Measurements from ENCODE around the gene URB2. TPM values are rescaled to one million over a fixed set of nuclear protein-coding genes. Genes with fewer than 3 reads are reported as not detected.

URB2 gene
- total RNA-seq, result 7.5 TPM
- 3.7 TPM for polyA plus RNA-seq
- long read RNA-seq, donor 1, result 0 reads
- long read RNA-seq, donor 2, result 0 reads
- long read RNA-seq, donor 3, result 0 reads
- long read RNA-seq, donor 4, result 0 reads
- long read RNA-seq, donor 5, full-length matches to known transcripts, result 1 of 1 reads
- long read RNA-seq, donor 5, partial matches to known transcripts, result 0 of 1 reads
- long read RNA-seq, donor 5, other reads (novel, unspliced or antisense), result 0 of 1 reads
- long read RNA-seq, donor 6, result 0 reads
- long read RNA-seq, donor 7, full-length matches to known transcripts, result 2 of 2 reads
- long read RNA-seq, donor 7, partial matches to known transcripts, result 0 of 2 reads
- long read RNA-seq, donor 7, other reads (novel, unspliced or antisense), result 0 of 2 reads
- long read RNA-seq, donor 8, result 0 reads
- long read RNA-seq, donor 9, partial matches to known transcripts, result 0 of 1 reads
- long read RNA-seq, donor 9, other reads (novel, unspliced or antisense), result 0 of 1 reads
- long read RNA-seq, donor 10, partial matches to known transcripts, result 0 of 1 reads
- long read RNA-seq, donor 10, other reads (novel, unspliced or antisense), result 0 of 1 reads

- peaks cover 0 to 11% of the 10 kb centered on the region in 2 donors for H3K36me3 ChIP-seq (ENCODE audit: control insufficient read depth in 2 of 2, insufficient read depth in 2 of 2, low read length in 1 of 2)
- WGBS, result under 1% methylated on average over 97 of the region's 97 CpGs
- peaks cover 4 to 14% of the 10 kb centered on the region in 2 donors for H3K4me1 ChIP-seq (ENCODE audit: control insufficient read depth in 2 of 2, insufficient read depth in 2 of 2, low read length in 2 of 2)
Measured at GRCh38 chr1:229625915-229626831, at the start of gene URB2, which contains the start of gene TAF5L. Gene URB2 (plus strand): TSS chr1:229626247. CDS start chr1:229627634, 1,387 bp downstream. Gene TAF5L (minus strand): TSS chr1:229626122. CDS start chr1:229614482, 11,640 bp downstream.

GRCh38 chr1:229578168-229579058 is 47.6 kb upstream of the URB2 start:
- H3K9me3 ChIP-seq (ENCODE audit: control insufficient read depth in 2 of 2, insufficient read depth in 1 of 2, low read length in 1 of 2), result no peaks in the 10 kb centered on the region
- 73% methylated on average over 14 of the region's 14 CpGs for WGBS
- H3K27ac ChIP-seq (ENCODE audit: low read depth in 1 of 2, low read length in 1 of 2), result no peak overlapping the region
- H3K27me3 ChIP-seq (ENCODE audit: control insufficient read depth in 2 of 2, insufficient read depth in 1 of 2, low read length in 1 of 2), result no peaks in the 10 kb centered on the region
- H3K4me1 ChIP-seq (ENCODE audit: control insufficient read depth in 2 of 2, insufficient read depth in 2 of 2, low read length in 2 of 2), result peaks cover 0 to 2% of the 10 kb centered on the region in 2 donors
- H3K36me3 ChIP-seq (ENCODE audit: control insufficient read depth in 2 of 2, insufficient read depth in 2 of 2, low read length in 1 of 2), result no peaks in the 10 kb centered on the region
- no peak overlapping the region for H3K4me3 ChIP-seq (ENCODE audit: low read length in 2 of 2)
- DNase-seq (ENCODE audit: low read depth in 6 of 9, low spot score in 9 of 9), result no peak

More at GRCh38 chr1:229625915-229626831, at the start of gene URB2, which contains the start of gene TAF5L:
- DNase-seq (ENCODE audit: low read depth in 6 of 9, low spot score in 9 of 9), result peak; percentile 54 to 92 (median 76)
- H3K9me3 ChIP-seq (ENCODE audit: control insufficient read depth in 2 of 2, insufficient read depth in 1 of 2, low read length in 1 of 2), result no peaks in the 10 kb centered on the region
- no peaks in the 10 kb centered on the region for H3K27me3 ChIP-seq (ENCODE audit: control insufficient read depth in 2 of 2, insufficient read depth in 1 of 2, low read length in 1 of 2)
- peak within 1 kb of the TSS; percentile 71 to 79 for H3K4me3 ChIP-seq (ENCODE audit: low read length in 2 of 2)
- H3K27ac ChIP-seq (ENCODE audit: low read depth in 1 of 2, low read length in 1 of 2), result peak within 1 kb of the TSS; percentile 82 to 84

- H3K36me3 ChIP-seq (ENCODE audit: control insufficient read depth in 2 of 2, insufficient read depth in 2 of 2, low read length in 1 of 2), result no peaks in the 10 kb centered on the region
- no peak overlapping the region for H3K4me3 ChIP-seq (ENCODE audit: low read length in 2 of 2)
- H3K4me1 ChIP-seq (ENCODE audit: control insufficient read depth in 2 of 2, insufficient read depth in 2 of 2, low read length in 2 of 2), result peaks cover 0 to 2% of the 10 kb centered on the region in 2 donors
- no peaks in the 10 kb centered on the region for H3K9me3 ChIP-seq (ENCODE audit: control insufficient read depth in 2 of 2, insufficient read depth in 1 of 2, low read length in 1 of 2)
- H3K27ac ChIP-seq (ENCODE audit: low read depth in 1 of 2, low read length in 1 of 2), result peak overlapping the region in 1 of 2 donors; percentile 40
- no peaks in the 10 kb centered on the region for H3K27me3 ChIP-seq (ENCODE audit: control insufficient read depth in 2 of 2, insufficient read depth in 1 of 2, low read length in 1 of 2)
- 79% methylated on average over 9 of the region's 9 CpGs for WGBS
- no peak for DNase-seq (ENCODE audit: low read depth in 6 of 9, low spot score in 9 of 9)
Measured at GRCh38 chr1:229579059-229579673, 46.9 kb upstream of the URB2 start.

- no peak for DNase-seq (ENCODE audit: low read depth in 6 of 9, low spot score in 9 of 9)
- H3K9me3 ChIP-seq (ENCODE audit: control insufficient read depth in 2 of 2, insufficient read depth in 1 of 2, low read length in 1 of 2), result no peaks in the 10 kb centered on the region
- H3K27ac ChIP-seq (ENCODE audit: low read depth in 1 of 2, low read length in 1 of 2), result no peak overlapping the region
- H3K27me3 ChIP-seq (ENCODE audit: control insufficient read depth in 2 of 2, insufficient read depth in 1 of 2, low read length in 1 of 2), result no peaks in the 10 kb centered on the region
- 96% methylated on average over 3 of the region's 3 CpGs for WGBS
- H3K36me3 ChIP-seq (ENCODE audit: control insufficient read depth in 2 of 2, insufficient read depth in 2 of 2, low read length in 1 of 2), result no peaks in the 10 kb centered on the region
- peaks cover 0 to 2% of the 10 kb centered on the region in 2 donors for H3K4me1 ChIP-seq (ENCODE audit: control insufficient read depth in 2 of 2, insufficient read depth in 2 of 2, low read length in 2 of 2)
- no peak overlapping the region for H3K4me3 ChIP-seq (ENCODE audit: low read length in 2 of 2)
Measured at GRCh38 chr1:229581485-229581884, 44.6 kb upstream of the URB2 start.

GRCh38 chr1:229582011-229582694 is 43.9 kb upstream of the URB2 start:
- Histone ChIP-seq H3K27ac (ENCODE audit: low read depth in 1 of 2, low read length in 1 of 2) (peak overlapping the region in 1 of 2 donors; percentile 18), H3K27me3 (ENCODE audit: control insufficient read depth in 2 of 2, insufficient read depth in 1 of 2, low read length in 1 of 2) (no peaks in the 10 kb centered on the region), H3K4me1 (ENCODE audit: control insufficient read depth in 2 of 2, insufficient read depth in 2 of 2, low read length in 2 of 2) (peaks cover 0 to 2% of the 10 kb centered on the region in 2 donors), H3K9me3 (ENCODE audit: control insufficient read depth in 2 of 2, insufficient read depth in 1 of 2, low read length in 1 of 2) (no peaks in the 10 kb centered on the region), H3K4me3 (ENCODE audit: low read length in 2 of 2) (no peak overlapping the region), H3K36me3 (ENCODE audit: control insufficient read depth in 2 of 2, insufficient read depth in 2 of 2, low read length in 1 of 2) (no peaks in the 10 kb centered on the region)
- WGBS, result 79% methylated on average over 11 of the region's 11 CpGs
- no peak for DNase-seq (ENCODE audit: low read depth in 6 of 9, low spot score in 9 of 9)

GRCh38 chr1:229582715-229583114 is 43.3 kb upstream of the URB2 start:
- no peak overlapping the region for H3K27ac ChIP-seq (ENCODE audit: low read depth in 1 of 2, low read length in 1 of 2)
- 96% methylated on average over 4 of the region's 4 CpGs for WGBS

GRCh38 chr1:229585338-229585737 is 40.7 kb upstream of the URB2 start:
- 90% methylated on average over 2 of the region's 2 CpGs for WGBS
- H3K27me3 ChIP-seq (ENCODE audit: control insufficient read depth in 2 of 2, insufficient read depth in 1 of 2, low read length in 1 of 2), result no peaks in the 10 kb centered on the region

More at GRCh38 chr1:229582715-229583114, 43.3 kb upstream of the URB2 start:
- Histone ChIP-seq H3K4me1 (ENCODE audit: control insufficient read depth in 2 of 2, insufficient read depth in 2 of 2, low read length in 2 of 2) (peaks cover 0 to 2% of the 10 kb centered on the region in 2 donors), H3K4me3 (ENCODE audit: low read length in 2 of 2) (no peak overlapping the region), H3K9me3 (ENCODE audit: control insufficient read depth in 2 of 2, insufficient read depth in 1 of 2, low read length in 1 of 2) (no peaks in the 10 kb centered on the region), H3K27me3 (ENCODE audit: control insufficient read depth in 2 of 2, insufficient read depth in 1 of 2, low read length in 1 of 2) (no peaks in the 10 kb centered on the region), H3K36me3 (ENCODE audit: control insufficient read depth in 2 of 2, insufficient read depth in 2 of 2, low read length in 1 of 2) (no peaks in the 10 kb centered on the region)
- no peak for DNase-seq (ENCODE audit: low read depth in 6 of 9, low spot score in 9 of 9)

More at GRCh38 chr1:229585338-229585737, 40.7 kb upstream of the URB2 start:
- peaks cover 0 to 2% of the 10 kb centered on the region in 2 donors for H3K4me1 ChIP-seq (ENCODE audit: control insufficient read depth in 2 of 2, insufficient read depth in 2 of 2, low read length in 2 of 2)
- H3K27ac ChIP-seq (ENCODE audit: low read depth in 1 of 2, low read length in 1 of 2), result no peak overlapping the region
- H3K36me3 ChIP-seq (ENCODE audit: control insufficient read depth in 2 of 2, insufficient read depth in 2 of 2, low read length in 1 of 2), result no peaks in the 10 kb centered on the region
- no peak overlapping the region for H3K4me3 ChIP-seq (ENCODE audit: low read length in 2 of 2)
- H3K9me3 ChIP-seq (ENCODE audit: control insufficient read depth in 2 of 2, insufficient read depth in 1 of 2, low read length in 1 of 2), result no peaks in the 10 kb centered on the region
- DNase-seq (ENCODE audit: low read depth in 6 of 9, low spot score in 9 of 9), result no peak

Measured in thymus (tissue), 14 donors.